NCI-H1417 (cell line): ENCODE data around the gene TNN.
A peak's percentile ranks its signal among the peaks of the same experiment; 100 is the strongest.

ENCODE experiments used
- DNase-seq, 3 experiments: peaks; one replicate each; lab custom pipeline; 2025; lab: John Stamatoyannopoulos, UW

The TNN gene

DNA sequence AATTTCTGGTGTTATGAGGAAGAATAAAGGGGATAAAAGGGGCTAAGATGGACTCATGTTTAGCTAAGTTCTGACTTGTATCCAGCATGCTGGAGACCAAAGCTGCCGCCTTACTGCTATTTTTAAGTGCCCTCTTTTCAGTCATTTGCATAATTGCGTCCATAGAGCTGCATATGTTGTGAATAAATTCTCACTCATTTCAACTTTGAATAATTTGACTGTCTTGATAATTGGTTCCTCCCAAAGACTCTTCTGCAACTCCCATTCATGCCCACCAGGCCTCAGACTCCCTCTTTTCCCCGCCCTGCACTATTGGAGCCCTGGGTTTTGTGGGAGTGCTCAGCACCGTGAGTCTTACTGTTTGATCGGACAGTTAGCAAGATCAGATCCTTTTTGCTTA is 79.9 kb downstream of the TNN start:
- no peak for DNase-seq

DNA sequence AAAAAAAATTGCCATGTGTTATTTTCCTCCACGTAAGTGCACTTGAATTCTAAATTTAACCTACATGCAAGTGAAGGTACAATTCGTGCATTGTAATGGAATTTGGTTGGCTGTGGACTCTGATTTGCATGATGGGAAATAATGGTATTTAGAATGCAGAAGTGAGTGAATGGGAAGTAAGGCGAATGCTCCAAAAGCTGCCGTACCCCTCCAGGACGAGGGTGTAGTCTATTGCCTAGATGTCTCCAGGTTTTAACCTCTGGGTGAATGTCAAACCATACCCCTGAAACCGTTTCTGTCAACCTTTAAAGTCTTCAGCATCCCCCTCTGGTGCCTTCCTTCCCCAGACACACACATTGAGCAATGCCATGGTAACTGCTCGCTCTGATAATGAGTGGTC is 80.4 kb downstream of the TNN start:
- no peak for DNase-seq

DNA sequence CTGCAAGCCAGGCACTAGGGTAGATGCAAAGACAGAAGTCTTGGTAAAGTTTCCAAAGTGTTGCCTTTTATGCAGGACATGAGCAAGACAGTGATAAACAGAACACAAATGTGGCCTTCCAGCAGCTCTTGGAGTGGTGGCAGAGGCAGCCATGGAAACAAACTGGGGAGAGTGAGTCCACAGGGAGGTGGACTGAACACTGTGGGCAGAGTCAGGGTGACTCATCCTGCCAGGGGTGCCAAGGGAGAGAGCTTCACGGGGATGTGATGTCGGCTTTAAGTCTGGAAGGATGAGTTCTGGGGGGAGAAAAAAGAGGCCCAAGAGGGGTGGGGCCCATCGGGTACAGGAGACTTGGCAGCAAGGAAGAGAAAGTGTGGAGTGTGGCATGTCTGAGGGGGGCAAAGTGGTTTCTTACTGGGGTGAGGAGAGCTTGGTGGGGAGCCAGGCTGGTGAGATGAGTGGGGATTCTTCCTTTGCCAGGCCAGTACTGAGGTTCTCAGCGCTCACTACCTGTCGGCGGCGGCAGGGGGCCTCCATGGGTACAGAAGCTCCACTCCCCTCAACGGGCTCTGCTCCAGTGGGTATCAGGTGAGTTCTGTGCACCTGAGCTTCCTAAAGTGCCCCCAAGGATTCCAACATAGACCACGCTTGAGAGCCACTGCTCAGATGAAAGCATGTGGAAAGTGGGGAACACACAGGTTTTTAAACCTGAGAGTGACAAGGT is 83.1 kb downstream of the TNN start:
- no peak for DNase-seq

DNA sequence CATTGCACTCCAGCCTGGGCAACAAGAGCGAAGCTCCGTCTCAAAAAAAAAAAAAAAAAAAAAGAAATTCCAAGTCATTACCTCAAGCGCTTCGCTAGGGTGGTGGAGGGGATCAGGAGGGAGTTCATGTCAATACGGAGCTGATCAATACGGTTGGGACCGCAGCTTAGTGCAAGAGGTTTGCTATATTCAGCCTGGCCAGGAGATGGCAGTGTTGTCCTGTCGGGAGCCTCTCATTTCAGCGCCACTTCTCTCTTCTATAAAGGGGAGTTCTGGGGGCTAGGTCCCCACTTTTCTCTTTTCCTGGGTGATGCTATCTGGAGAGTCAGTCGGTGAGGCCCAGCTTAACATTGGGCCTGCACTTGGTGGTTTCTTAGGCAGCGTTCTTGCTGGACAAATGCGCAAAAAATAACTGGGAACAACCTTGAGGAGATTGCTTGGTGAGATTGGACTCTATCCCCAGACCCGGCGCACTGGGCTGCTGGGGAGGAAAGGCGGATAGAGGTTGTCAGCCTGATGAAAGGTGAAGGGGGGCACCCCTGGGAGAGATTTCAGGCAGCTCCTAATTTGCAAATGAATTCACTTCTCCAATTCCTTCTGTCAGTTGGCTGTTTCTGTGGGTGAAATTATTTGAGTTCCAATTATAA is 84.5 kb downstream of the TNN start:
- peak; percentile 47 to 78 (median 64) for DNase-seq

DNA sequence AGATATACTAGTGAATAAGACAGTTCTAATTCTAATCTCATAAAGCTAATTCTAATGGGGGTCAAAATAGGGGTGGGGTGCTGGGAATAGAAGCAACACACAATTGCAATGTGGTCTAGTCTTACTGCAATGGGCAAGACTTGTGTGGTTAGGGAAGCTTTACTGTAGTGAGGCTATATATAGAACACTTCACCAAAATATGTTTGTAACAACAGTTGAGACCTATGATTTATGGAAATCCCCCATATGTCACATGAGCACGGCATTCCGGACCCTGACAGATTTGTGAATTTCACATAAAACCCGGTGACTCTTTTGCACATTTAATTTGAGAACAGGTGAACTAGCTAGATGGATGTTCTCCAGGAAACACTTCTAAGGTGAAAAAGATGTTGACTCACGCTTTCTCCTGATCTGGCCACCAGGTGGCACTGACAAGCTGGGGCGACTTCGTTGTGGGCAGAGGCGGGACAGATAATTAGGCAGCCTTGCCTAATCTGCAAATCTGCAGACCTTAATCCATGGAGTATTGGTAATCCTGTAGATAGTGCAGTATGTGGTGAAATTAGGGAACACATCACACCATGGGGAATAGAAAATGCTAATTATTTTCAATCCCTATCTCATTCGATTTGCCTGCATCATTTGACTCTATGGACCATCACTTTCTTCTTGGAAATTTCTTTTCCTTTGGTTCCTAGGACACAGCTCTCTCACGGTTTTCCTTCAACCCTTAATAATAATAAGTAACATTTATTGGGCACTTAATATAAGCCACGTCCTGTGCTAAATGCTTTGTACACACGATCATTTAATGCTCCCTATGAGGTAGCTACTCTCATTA is 87.2 kb downstream of the TNN start:
- DNase-seq, result peak; percentile 44 to 86 (median 79)

DNA sequence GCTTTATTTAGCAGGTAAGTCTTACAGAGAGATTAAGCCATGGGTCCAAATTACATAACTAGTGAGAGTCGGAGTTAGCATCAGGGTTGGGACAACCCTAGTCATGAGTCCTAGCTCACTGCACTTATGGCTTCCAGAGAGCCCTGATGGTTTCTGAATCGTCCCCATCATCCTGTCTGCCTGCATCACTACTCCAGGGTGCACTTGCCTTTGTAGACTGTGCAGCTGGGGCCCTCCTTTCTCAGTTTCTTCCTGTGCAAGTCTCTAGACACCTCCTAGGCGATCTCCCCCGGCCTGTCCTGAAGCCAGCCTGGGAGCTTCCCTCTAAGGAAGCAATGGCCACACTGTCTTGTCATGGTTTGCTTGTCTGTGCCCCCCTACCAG is 87.8 kb downstream of the TNN start:
- DNase-seq, result no peak

DNA sequence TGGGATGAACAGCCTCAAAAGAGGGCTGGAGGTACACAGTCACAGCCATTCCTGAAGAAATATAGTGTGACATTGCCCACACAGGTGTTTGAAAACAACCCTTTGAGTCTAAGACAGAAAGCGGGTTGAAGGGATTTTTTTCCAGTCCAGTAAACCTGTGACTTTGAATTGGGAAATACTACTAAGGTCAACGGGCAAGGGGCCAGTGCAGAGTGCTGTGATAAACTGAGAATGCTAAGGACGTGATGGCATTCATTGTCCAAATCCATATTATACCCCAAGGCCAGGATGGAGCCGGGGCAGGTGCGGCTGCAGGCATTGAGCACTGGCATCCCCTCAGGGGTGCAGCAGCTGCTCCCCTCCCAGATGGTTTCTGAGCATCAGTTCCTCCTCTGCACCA is 88.3 kb downstream of the TNN start:
- DNase-seq, result no peak

DNA sequence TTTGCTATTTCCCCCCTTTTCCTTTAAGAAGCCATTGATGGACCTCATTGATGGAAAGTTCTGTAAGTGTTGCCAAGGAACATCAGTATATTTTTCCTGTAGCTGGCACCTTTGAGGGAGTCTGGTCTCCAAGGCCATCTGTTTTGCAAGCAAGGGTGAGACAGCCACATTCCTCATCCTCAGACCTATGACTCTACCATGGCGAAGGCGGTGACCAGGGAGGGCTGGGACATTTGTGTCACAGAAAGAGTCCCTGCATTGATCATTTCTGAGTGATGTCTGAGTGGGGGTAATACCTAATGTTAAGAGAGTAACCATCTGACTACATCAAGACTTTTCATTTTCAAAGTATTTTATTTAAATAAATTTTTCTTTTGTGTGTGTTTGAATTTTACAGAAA is 89.6 kb downstream of the TNN start:
- no peak for DNase-seq

DNA sequence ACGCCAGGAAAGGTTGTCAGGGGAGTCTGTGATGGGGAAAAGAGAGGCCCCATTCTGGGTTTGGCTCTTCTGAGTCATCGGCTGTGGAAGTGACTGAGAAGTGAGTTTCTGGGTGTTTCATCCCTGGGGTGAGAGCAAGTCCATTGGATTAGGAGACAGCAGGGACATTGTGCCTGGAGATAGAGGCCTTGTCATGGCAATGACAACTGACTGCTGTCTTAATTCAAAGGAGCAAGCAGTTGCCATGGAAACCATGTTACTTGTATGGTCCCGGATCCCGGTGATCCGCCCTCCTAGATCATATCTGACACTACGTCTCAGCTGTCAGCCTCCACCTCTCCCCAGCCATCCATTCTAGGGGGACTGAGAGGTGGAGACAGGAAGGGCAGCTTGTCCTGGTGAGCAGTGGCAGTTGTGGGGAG is 90.5 kb downstream of the TNN start:
- DNase-seq, result peak in 1 of 3 experiments; percentile 9

DNA sequence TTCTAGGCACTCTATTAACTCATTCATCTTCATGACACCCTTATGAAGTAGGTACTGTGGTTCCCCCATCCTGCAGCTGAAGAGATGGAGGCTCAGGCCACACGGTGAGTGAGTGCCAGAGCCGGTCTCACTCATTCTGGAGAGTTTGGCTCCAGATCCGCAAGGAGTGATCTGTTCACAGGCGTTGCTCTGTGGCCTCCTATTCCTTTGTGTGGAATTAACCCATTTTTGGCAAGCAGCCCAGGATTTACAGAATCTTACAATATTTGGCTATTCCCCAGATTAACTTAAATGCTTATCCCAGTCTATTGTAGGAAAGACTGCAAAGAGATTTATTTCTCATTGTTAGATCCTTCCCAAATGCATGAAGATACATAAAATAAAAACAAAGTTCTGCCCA is 95.3 kb downstream of the TNN start:
- DNase-seq, result no peak

DNA sequence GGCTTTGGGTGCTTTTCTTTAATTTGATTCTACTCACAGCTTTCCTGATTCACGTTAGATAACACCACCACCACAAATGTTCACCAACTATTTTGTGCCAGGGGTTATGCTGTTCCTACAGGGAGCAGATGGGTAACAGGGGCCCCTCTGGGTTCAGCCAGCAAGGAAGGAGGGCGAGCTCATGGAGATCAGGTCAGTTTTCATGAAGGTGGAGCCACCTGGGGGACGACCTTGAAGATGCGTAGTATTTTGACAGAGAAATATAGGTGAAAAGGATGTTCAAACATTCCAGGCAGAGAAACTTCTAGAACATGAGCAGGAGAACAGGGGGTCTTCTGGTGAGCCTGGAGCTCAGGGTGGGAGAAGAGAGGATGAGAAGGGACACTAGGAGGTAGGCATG is 96.1 kb downstream of the TNN start:
- no peak for DNase-seq

DNA sequence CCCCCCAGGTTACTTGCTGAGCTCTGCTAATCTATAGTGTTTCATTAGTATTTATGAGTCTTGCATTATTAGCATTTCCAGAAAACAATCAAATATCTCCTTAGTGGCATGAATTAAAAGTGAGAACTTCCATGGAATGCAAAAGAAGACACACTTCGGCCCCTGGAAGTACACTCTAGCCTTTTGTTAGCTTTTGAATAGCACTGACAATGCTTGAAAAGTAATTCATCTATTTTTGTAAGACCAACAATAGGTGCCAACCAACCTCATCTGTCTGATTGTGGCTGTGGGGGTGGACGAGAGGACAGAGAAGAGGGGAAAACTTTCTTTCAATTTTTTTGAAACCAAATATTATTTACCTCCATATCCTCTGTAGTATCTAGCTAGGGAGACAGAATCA is 97.1 kb downstream of the TNN start:
- no peak for DNase-seq

DNA sequence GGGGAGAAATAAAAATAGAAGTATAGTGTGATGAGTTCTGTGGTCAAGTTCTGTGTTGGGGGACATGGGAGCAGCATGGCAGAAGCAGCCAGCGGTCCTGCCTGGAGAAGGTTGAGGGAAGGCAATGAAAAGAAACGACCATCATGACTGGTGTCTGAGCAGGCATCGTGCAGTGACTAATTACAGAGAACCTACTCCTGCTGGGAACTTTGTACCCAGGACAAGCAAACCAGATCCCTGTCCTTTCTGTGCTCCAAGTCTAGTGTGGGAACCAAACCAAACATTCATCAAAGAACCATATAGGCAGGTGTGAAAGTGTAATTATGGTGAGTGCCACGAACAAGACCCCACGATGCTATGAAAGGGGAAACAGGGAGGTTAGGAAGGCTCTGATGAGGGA is 99.1 kb downstream of the TNN start:
- no peak for DNase-seq

DNA sequence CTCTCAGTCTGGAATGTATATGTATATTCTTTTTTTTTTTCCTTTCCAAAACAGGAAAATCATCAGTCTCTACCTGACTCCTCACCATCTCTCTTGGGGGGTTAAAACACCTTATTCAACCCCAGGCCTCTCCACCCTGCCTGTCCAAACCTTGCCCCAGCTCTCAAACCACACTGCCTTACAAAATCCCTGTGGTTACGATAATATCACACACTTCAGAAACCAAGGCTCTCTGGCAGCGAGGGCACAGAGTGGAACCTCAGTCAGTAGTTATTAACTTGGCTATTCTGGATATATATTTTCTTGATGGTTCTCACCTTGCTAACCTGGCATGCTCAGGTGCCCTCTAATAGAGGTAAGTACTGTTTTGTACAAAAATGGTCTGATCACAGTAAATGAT is 100.2 kb downstream of the TNN start:
- no peak for DNase-seq

DNA sequence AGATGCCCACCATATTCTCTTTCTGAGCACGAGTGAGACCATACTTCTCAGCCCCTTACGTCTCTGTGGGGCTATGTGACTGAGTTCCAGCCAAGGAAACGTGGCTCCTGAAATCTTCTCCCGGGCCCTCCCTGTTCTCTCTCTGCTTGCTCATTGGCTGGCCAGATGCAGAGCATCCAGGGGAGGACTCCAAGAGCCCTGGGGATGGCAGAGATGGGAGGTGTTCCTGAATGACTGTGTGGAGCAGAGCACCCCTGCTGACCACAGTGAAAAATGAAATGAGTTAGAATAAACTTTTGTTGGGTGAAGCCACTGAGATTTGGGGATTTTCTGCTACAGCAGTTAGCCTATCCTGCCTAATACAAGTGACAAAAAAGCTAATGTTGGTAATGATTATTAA is 101.1 kb downstream of the TNN start:
- no peak for DNase-seq

DNA sequence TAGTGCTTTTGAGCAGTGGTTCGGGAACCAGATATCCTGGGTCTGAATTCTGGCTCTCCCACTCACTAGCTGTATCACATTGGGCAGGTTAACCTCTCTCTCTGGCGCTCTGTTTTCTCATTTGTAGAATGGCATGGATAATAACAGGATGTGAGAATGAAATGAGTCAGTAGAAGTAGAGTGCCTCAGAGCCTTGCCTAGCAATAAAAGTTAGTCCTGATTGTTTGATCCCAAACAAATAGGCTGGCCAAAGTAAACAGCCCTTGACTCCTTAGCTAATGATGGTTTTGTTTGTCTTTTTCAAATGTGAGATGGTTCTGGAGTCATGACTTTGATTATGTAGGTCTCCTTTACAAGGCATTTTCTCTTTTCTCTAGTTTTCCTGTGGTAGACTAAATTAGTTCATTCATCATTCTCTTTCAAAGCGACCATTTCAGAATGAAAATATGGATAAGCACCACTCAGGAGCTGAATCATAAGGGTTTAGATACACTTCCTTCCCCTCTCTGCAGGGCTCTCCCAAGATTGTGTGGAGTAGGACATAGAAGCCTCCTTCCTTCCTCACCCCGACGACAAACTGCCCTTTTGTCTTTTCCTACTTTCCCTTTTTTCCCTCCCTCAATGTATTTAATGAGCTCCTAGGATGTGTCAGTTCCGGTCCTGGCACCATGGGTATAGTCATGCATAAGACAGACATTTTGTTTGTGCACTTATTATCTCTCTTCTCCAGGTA is 101.8 kb downstream of the TNN start:
- peak in 2 of 3 experiments; percentile 37 to 70 for DNase-seq

DNA sequence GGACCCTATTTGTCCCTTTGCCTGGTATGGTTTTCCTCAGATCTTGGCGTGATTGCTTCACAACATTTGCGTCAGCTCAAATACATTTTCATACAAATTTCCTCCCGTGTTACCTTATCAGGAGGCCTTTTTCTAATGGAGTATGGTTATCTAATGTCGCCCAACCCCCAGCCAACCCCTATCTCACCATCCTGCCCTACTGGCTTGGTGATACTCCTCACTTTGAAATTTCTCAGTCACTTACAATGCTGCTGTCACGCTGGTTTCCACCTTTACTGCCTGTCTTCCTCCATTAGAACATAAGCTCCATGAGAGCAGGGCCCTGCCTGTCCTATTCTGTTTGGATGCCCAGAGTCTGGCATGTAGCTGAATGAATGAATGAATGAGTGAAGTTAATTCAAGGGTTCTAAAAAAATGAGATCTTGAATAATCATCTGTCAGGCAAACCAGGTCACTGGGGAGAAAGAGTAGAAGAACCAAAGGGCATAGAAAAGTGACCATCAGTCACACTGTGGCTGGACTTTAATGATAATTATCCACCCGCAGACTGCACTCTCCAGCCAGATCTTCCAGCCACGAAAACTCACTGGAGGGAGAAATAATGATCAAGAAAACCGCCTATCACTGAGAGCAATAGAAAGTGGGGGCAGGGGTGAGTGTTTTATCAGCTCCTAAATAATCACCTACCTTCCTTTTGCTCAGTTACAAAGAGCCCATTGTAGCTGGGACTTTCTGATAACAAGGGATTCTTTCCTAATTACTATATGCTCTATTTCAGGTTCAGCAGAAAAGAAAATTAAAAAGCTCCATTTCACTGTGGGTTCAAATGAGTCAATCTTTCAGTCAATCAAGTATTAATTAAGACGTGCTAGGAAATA is 103.6 kb downstream of the TNN start:
- no peak for DNase-seq

DNA sequence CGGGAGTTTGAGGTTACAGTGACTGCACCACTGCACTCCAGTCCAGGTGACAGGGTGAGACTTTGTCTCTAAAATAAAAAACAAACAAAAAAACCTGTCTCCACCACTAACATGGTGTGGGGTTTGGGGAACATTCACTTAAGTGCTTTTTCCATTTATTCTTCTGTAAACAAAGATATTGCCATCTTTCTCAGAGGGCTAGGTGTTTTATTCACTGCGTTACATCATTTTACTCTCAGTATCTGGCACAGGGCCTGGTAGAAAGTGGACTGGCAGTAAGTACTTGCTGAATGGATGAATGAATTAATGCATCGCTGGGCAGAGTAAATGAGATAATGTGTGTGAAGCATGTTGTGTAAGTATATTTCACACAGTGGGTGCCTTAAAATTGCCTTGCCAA is 104.9 kb downstream of the TNN start:
- DNase-seq, result peak in 2 of 3 experiments; percentile 21 to 42

DNA sequence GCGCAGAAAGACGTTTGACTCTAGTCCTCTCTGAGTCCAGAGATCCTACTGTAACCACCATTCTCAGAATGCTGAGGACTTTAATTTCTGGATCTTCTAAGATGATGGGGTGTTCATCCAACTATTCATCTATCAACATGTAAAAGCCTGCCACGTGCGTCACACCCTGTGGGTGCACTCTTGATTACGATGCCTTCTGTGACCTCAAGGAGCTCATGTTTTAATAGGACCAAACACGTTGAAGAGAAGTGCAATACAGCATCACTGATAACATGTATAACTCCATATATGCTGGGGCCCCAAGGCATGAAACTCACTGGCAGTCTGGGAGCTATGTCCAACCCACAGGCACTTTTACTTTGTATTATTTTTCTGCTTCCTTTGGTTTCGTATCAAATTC is 105.9 kb downstream of the TNN start:
- DNase-seq, result no peak

DNA sequence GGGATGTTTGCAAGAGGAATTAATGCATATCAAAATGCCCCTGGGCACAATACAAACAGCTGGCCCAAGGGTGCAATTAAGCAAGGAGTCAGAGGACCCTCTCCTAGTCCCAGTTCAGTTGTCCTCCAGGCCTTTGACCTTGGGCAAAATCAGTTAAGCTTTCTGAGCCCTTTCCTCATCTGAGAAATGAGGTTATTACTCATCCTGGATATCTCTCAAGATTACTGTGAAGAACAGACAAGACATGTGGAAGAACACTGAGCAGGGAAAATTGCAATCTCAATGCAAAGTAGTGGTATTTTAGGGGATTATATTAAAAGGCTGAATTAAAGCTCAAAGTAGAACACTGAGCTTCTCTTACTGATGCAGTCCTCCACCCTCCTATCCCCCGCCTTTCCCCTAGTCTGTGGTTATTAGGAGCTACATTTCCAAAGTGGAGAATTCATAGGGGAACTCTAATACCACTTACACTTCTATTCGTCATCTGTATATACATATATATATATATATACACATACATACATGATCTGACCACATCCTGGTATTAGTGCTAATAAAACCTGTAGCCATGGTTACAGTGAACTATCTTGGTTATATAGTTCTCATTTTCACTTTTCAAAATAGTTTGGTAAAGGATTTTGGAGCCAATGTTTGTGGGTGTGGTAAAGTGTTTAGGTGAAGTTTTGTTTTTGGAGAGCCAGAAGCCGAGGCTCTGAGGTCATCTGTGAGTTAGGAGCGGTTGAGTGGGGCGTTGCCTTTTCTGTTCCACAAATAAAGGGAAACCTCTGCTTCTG is 106.9 kb downstream of the TNN start:
- no peak for DNase-seq

DNA sequence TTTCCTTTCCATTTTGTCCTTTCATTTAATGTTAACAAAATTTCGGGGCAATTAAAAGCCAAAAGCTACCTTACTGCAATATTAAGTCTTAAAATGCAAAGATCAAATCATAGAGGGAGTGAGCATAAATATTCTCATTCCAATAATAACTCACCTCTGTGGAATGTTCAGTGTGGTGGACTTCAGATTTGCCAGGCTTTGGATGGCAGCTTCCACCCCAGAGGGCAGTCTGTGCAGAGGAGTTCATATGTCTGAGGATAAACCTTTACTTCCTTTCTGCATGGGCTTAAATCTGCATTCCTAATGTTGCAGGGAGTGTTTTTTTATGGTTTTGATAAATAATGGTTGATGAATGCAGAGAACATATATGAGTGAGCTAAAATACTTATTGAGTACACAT is 108.6 kb downstream of the TNN start:
- no peak for DNase-seq
